Nephron (organoid): Measurements from ENCODE around the gene PIP.
"Not testable (repeated sequence)": the region's sequence is repeated elsewhere in the genome, so short reads cannot be mapped to it uniquely, and the experiment has no call there.

Experiments used
- H3K27ac Mint-ChIP-seq, 3 experiments: 2 replicates each; pipeline ENCODE4 v1.8.0; 2020; ENCODE audit warnings: mixed read lengths in 3 of 3, mild to moderate bottlenecking in 2 of 3, moderate library complexity in 1 of 3
- H3K27me3 Mint-ChIP-seq: 2 replicates; pipeline ENCODE4 v1.8.0; 2021; ENCODE audit warnings: low read depth, mild to moderate bottlenecking, moderate library complexity, mixed read lengths
- H3K36me3 Mint-ChIP-seq: 2 replicates; pipeline ENCODE4 v1.8.0; 2020; ENCODE audit warnings: low read depth, mixed read lengths
- H3K4me1 Mint-ChIP-seq: 2 replicates; pipeline ENCODE4 v1.8.0; 2020; ENCODE audit warnings: mixed read lengths
- H3K4me3 Mint-ChIP-seq, 3 experiments: 2 replicates each; pipeline ENCODE4 v1.8.0; 2020; ENCODE audit warnings: mild to moderate bottlenecking in 3 of 3, mixed read lengths in 3 of 3, moderate library complexity in 2 of 3
- H3K9me3 Mint-ChIP-seq: 2 replicates; pipeline ENCODE4 v1.8.0; 2020; ENCODE audit warnings: mixed read lengths
- TF ChIP-seq, protein P1 (sequence below), 3 experiments: fragments of 200-600 bp; sonication (generic); IDR thresholded peaks; one replicate each; pipeline ENCODE4 v1.5.0; 2021; ENCODE audit warnings: antibody characterized with exemption in 3 of 3; ENCODE audit not compliant: unreplicated experiment in 3 of 3

Gene PIP

GRCh38 chr7:143172354-143172753 lies 40.5 kb downstream of the PIP start:
- no peaks in the 10 kb centered on the region for H3K27me3 Mint-ChIP-seq
- H3K27ac Mint-ChIP-seq: no peak overlapping the region
- H3K4me3 Mint-ChIP-seq: no peak overlapping the region
- H3K36me3 Mint-ChIP-seq: no peaks in the 10 kb centered on the region
- TF ChIP-seq, protein P1, sequence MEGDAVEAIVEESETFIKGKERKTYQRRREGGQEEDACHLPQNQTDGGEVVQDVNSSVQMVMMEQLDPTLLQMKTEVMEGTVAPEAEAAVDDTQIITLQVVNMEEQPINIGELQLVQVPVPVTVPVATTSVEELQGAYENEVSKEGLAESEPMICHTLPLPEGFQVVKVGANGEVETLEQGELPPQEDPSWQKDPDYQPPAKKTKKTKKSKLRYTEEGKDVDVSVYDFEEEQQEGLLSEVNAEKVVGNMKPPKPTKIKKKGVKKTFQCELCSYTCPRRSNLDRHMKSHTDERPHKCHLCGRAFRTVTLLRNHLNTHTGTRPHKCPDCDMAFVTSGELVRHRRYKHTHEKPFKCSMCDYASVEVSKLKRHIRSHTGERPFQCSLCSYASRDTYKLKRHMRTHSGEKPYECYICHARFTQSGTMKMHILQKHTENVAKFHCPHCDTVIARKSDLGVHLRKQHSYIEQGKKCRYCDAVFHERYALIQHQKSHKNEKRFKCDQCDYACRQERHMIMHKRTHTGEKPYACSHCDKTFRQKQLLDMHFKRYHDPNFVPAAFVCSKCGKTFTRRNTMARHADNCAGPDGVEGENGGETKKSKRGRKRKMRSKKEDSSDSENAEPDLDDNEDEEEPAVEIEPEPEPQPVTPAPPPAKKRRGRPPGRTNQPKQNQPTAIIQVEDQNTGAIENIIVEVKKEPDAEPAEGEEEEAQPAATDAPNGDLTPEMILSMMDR (IDR thresholded peaks at IDR 0.05; ENCODE audit: unreplicated experiment in 3 of 3): no peak
- peaks cover 8% of the 10 kb centered on the region for H3K4me1 Mint-ChIP-seq
- H3K9me3 Mint-ChIP-seq: peaks cover 8% of the 10 kb centered on the region

GRCh38 chr7:143176128-143176527 lies 44.3 kb downstream of the PIP start:
- H3K27ac Mint-ChIP-seq: no peak overlapping the region
- H3K27me3 Mint-ChIP-seq: no peaks in the 10 kb centered on the region
- no peaks in the 10 kb centered on the region for H3K9me3 Mint-ChIP-seq
- no peaks in the 10 kb centered on the region for H3K36me3 Mint-ChIP-seq
- no peak overlapping the region for H3K4me3 Mint-ChIP-seq
- TF ChIP-seq, protein P1 (IDR thresholded peaks at IDR 0.05; ENCODE audit: unreplicated experiment in 3 of 3): no peak
- peaks cover 8% of the 10 kb centered on the region for H3K4me1 Mint-ChIP-seq

DNA sequence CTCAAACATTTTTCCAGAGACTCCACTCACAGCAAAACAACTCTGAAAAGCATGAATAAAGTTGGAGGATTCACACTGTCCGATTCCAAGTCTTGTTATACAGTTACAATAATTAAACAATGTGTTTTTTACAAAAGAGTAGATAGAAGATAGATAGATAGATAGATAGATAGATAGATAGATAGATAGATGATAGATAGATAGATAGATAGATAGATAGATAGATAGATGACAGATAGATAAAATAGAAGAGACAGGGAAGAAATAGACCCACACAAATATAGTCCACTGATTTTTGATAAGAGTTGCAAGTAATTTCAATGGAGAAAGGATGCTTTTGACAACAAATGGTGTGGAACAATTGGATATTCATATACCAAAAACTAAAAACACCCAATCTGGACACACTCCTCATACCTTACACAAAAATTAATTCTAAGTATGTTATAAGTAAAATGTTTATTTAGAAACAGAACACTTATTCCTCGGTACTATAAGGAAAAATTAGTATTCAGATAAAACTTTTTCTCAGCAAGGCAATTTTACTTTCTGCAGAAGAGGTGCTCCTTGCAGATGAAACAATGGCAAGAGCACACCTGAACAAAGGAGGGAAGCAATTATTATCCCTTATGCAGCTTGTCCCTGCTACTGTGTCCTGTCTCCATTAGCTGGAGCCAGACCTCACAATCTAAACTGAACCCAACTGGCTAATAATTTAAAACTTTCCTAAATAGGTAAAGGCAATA lies 45.7 kb downstream of the PIP start:
- H3K4me1 Mint-ChIP-seq: no peaks in the 10 kb centered on the region
- H3K4me3 Mint-ChIP-seq: no peak overlapping the region
- H3K27ac Mint-ChIP-seq: no peak overlapping the region
- no peaks in the 10 kb centered on the region for H3K27me3 Mint-ChIP-seq
- peaks cover 3% of the 10 kb centered on the region for H3K9me3 Mint-ChIP-seq
- TF ChIP-seq, protein P1 (IDR thresholded peaks at IDR 0.05; ENCODE audit: unreplicated experiment in 3 of 3): no peak
- no peaks in the 10 kb centered on the region for H3K36me3 Mint-ChIP-seq

- H3K27me3 Mint-ChIP-seq, H3K9me3 Mint-ChIP-seq, H3K4me1 Mint-ChIP-seq, H3K4me3 Mint-ChIP-seq, H3K36me3 Mint-ChIP-seq, H3K27ac Mint-ChIP-seq: not testable (repeated sequence)
These were observed 48.9 kb downstream of the PIP start for GRCh38 chr7:143180771-143181170.

- Mint-ChIP-seq H3K4me1 (no peaks in the 10 kb centered on the region), H3K4me3 (no peak overlapping the region), H3K27ac (no peak overlapping the region), H3K9me3 (peaks cover 3% of the 10 kb centered on the region), H3K27me3 (no peaks in the 10 kb centered on the region), H3K36me3 (no peaks in the 10 kb centered on the region)
- TF ChIP-seq, protein P1 (IDR thresholded peaks at IDR 0.05; ENCODE audit: unreplicated experiment in 3 of 3): no peak
These were observed 49.5 kb downstream of the PIP start for GRCh38 chr7:143181349-143181748.

- TF ChIP-seq, protein P1 (IDR thresholded peaks at IDR 0.05; ENCODE audit: unreplicated experiment in 3 of 3): no peak
- no peak within 1 kb of the TSS for H3K27ac Mint-ChIP-seq
- H3K4me3 Mint-ChIP-seq: no peak within 1 kb of the TSS
- peaks cover 3% of the 10 kb centered on the region for H3K9me3 Mint-ChIP-seq
- H3K27me3 Mint-ChIP-seq: no peaks in the 10 kb centered on the region
- H3K36me3 Mint-ChIP-seq: no peaks in the 10 kb centered on the region
- H3K4me1 Mint-ChIP-seq: no peaks in the 10 kb centered on the region
These were observed 51.1 kb downstream of the PIP start, which contains the start of gene TAS2R39 for GRCh38 chr7:143183024-143183423. TAS2R39 (plus strand) TSS chr7:143183419; CDS start chr7:143183419, 0 bp downstream.
